ENCODE data around the gene OR9K2. TPM values are rescaled to one million over a fixed set of nuclear protein-coding genes. Genes with fewer than 3 reads are reported as not detected.
"Not testable (repeated sequence)": the region's sequence is repeated elsewhere in the genome, so short reads cannot be mapped to it uniquely, and the experiment has no call there.

OR9K2 gene
- total RNA-seq, 1 donor = not detected

DNA sequence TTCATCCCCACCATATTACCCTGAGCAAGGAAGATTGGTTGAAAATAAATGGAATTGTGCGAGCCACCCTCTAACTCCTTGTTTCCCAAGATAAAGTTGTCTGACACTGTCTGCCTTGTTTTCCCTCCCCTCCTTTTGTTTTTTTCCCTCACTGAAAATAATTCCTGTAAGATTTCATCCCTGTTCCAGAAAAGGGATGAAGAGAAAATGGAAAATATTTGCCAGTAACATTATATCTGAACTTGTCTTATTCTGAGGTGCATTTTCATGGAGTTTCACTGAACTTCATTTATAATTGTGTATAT, 17.3 kb downstream of the OR9K2 start:
- DNase-seq (ENCODE audit: low read depth) = no peak
- H3K4me3 ChIP-seq (ENCODE audit: low read depth, low read length) = no peak overlapping the region
- TF ChIP-seq CTCF (IDR thresholded peaks at IDR 0.05; ENCODE audit: insufficient read depth, low read depth, low read length) = no peak

DNA sequence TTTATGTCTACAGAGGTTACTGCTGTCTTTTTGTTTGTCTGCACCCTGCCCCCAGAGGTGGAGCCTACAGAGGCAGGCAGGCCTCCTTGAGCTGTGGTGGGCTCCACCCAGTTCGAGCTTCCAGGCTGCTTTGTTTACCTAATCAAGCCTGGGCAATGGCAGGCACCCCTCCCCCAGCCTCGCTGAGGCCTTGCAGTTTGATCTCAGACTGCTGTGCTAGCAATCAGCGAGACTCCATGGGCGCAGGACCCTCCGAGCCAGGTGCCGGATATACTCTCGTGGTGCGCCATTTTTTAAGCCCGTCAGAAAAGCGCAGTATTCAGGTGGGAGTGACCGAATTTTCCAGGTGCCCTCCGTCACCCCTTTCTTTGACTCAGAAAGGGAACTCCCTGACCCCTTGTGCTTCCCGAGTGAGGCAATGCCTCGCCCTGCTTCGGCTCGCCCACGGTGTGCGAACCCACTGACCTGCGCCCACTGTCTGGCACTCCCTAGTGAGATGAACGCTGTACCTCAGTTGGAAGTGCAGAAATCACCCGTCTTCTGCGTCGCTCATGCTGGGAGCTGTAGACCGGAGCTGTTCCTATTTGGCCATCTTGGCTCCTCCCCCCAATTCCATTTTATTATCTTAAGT, 40.9 kb downstream of the OR9K2 start:
- DNase-seq (ENCODE audit: low read depth); H3K4me3 ChIP-seq (ENCODE audit: low read depth, low read length): not testable (repeated sequence)

GRCh38 chr12:55171445-55171844, 45.2 kb downstream of the OR9K2 start:
- DNase-seq (ENCODE audit: low read depth) = no peak
- no peak overlapping the region for H3K4me3 ChIP-seq (ENCODE audit: low read depth, low read length)
- no peak for TF ChIP-seq CTCF (IDR thresholded peaks at IDR 0.05; ENCODE audit: insufficient read depth, low read depth, low read length)

DNA sequence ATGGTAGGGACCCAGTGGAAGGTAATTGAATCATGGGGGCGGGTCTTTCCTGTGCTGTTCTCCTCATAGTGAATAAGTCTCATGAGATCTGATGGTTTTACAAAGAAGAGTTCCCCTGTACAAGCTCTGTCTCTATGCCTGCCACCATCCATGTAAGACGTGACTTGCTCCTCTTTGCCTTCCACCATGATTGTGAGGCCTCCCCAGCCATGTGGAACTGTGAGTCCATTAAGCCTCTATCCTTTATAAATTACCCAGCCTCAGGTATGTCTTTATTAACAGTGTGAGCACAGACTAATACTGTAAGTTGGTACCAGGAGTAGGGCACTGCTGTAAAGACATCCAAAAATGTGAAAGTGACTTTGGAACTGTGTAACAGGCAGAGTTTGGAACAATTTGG, 45.6 kb downstream of the OR9K2 start:
- not testable (repeated sequence) for H3K4me3 ChIP-seq (ENCODE audit: low read depth, low read length); DNase-seq (ENCODE audit: low read depth)

DNA sequence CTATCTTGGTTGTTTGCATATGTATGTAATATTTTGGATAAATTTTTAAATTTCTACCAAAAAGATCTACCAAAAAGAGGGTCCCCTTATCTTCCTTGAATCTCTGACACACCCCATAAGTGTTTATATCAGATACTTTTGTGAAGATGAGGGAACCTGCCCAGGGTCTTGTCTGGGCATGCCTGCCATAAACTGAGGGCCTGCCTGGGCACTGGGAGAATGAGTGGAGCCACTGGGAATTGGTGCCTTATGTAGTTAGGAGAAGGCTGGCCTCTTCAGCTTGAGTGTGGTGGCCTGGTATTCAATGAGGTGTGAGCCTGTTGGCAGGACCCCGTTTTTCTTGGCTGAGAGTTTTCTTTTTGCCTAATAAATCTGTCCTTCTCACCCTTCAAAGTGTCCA, 46.5 kb downstream of the OR9K2 start:
- no peak for TF ChIP-seq CTCF (IDR thresholded peaks at IDR 0.05; ENCODE audit: insufficient read depth, low read depth, low read length)
- H3K4me3 ChIP-seq (ENCODE audit: low read depth, low read length) = no peak overlapping the region
- DNase-seq (ENCODE audit: low read depth) = no peak

DNA sequence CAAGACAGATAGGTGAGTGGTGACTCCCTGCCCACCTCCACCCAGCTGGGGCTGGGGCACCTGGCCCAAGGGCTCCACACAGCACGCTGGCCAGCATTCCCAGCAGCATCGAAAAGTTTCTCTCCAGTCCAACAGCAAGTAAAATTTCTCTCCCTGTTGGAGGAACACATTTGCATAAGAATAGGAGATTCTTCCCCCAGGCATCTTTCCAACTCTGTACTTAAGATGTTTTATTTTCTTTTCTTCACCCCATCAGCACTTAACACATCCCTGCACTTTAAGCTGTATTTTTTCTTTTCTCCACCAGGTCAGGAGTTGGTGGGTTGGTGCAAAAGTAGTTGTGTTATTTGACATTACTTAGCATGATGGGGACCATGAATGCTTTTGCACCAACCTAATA, 47.2 kb downstream of the OR9K2 start:
- no peak for TF ChIP-seq CTCF (IDR thresholded peaks at IDR 0.05; ENCODE audit: insufficient read depth, low read depth, low read length)
- no peak for DNase-seq (ENCODE audit: low read depth)
- no peak overlapping the region for H3K4me3 ChIP-seq (ENCODE audit: low read depth, low read length)

Other genes starting within 250 kb of the OR9K2 start
- gene TESPA1, start 141.6 kb upstream of the OR9K2 start, total RNA-seq = not detected in 2 replicates
- not detected in 2 replicates for gene NEUROD4, start 106.4 kb upstream of the OR9K2 start, total RNA-seq
- gene OR10A7, start 94.6 kb downstream of the OR9K2 start, total RNA-seq = not detected in 2 replicates
- gene OR6C74, start 118.2 kb downstream of the OR9K2 start, total RNA-seq = not detected in 2 replicates
- not detected in 2 replicates for gene OR6C6, start 170.2 kb downstream of the OR9K2 start, total RNA-seq
- gene OR6C1, start 187.9 kb downstream of the OR9K2 start, total RNA-seq = not detected in 2 replicates
- gene OR6C3, start 204.3 kb downstream of the OR9K2 start, total RNA-seq = not detected in 2 replicates
- gene OR6C75, start 236.6 kb downstream of the OR9K2 start, total RNA-seq = not detected in 2 replicates